H1 (cell line): ENCODE results near the gene SLC38A1.

Source experiments
- CTCF ChIP-seq, 3 experiments: IDR thresholded peaks; 1 replicate in 2 of 3; 2 replicates in 1 of 3; pipeline versions ENCODE4 v1.5.1 to v1.6.1; 2011; ENCODE audit warnings: low read length in 3 of 3, mild to moderate bottlenecking in 3 of 3, inconsistent platforms in 2 of 3, low read depth in 1 of 3, moderate library complexity in 1 of 3; ENCODE audit not compliant: insufficient read depth in 1 of 3; ENCODE audit errors: control extremely low read depth in 1 of 3
- EZH2 ChIP-seq: fragments of 200-600 bp; sonication (generic); IDR thresholded peaks from 2 replicates; pipeline ENCODE4 v1.7.1; 2012; ENCODE audit warnings: low read depth, mild to moderate bottlenecking, moderate library complexity, low read length, inconsistent platforms; ENCODE audit not compliant: severe bottlenecking
- RXRA ChIP-seq: IDR thresholded peaks from 2 replicates; pipeline ENCODE4 v1.6.1; 2011; ENCODE audit warnings: low read depth, mild to moderate bottlenecking, low read length, moderate library complexity; ENCODE audit not compliant: insufficient read depth
- TAF7 ChIP-seq: optimal IDR thresholded peaks from 2 replicates; pipeline ENCODE3; 2011; ENCODE audit warnings: low read depth, mild to moderate bottlenecking, inconsistent platforms, low read length, moderate library complexity, borderline replicate concordance

- TF ChIP-seq RXRA (no peak), EZH2 (no peak), TAF7 (no peak), CTCF (IDR thresholded peaks at IDR 0.05; ENCODE audit: control extremely low read depth in 1 of 3, insufficient read depth in 1 of 3, low read depth in 1 of 3, low read length in 3 of 3) (no peak)
These were observed 30.0 kb downstream of the SLC38A1 start for GRCh38 chr12:46238821-46239220.
